GM18508 (cell line): Measurements from ENCODE around the gene TRIP6.
"Not testable (repeated sequence)": the region's sequence is repeated elsewhere in the genome, so short reads cannot be mapped to it uniquely, and the experiment has no call there.

ENCODE experiments used
- ATAC-seq: cut with Tn5 transposase; IDR thresholded peaks from one replicate; pipeline ENCODE4 v1.9.1; 2021; ENCODE audit warnings: moderate number of reproducible peaks; ENCODE audit not compliant: insufficient read depth, unreplicated experiment

Gene TRIP6

DNA sequence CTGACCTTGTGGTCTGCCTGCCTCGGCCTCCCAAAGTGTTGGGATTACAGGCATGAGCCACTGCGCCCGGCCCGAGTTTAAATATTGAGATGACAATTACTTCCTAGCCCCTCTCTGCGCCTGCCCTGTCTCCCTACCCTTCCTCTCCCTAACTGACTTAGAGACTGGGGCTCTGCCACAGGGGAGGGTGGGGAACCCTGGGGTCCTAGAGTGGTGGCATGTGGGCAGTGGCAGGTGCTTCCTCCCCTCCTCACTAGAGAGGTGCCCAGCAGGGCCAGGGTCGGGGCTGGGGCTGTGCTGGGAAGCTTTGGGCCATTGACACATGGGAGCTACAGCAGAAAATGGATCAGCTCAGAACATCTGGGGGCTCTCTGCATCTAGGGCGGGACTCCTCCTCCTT, 35.5 kb downstream of the TRIP6 start:
- ATAC-seq, result no peak

DNA sequence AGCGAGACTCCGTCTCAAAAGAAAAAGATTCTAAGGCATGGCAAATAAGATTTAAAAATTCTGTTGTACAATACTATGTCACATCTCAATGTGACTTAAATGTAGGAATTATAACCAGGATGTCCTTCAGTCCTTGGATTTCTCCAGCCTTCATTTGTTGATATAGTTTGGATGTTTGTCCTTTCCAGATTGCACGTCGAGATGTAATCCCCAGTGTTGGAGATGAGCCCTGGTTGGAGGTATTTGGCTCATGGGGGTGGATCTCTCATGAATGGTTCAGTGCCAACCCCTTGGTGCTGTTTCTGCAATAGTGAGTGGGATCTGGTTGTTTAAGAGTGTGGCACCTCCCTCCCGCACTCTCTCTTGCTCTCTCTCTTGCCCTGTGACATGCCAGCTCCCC, 41.3 kb downstream of the TRIP6 start:
- no peak for ATAC-seq

DNA sequence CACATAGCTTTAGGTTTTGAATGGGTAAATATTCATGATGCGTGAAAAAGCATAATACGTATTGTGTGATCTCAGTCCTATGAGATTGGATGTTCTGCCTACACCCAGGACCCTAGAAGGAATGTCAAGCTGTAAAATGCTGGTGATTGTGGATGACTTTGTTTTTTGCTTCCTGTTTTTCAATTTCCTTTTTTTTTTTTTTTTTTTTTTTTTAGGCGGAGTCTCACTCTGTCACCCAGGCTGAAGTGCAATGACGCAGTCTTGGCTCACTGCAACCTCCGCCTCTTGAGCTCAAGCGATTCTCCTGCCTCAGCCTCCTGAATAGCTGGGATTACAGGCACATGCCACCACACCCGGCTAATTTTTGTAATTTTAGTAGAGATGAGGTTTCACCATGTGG, 43.3 kb downstream of the TRIP6 start:
- ATAC-seq, result not testable (repeated sequence)

DNA sequence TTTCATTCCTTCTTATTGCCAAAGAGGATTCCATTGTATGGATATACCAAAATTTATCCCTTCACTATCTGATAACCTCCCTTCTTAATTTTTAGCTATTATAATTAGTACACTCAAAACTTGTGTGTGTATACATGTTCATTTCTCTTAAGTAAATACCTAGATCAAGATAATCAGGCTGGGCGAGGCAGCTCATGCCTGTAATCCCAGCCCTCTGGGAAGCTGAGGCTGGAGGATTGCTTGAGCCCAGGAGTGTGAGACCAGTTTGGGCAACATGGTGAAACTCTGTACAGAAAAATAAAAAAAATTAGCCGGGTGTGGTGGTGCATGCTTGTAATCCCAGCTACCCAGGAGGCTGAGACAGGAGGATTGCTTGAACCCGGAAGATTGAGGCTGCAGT, 44.3 kb downstream of the TRIP6 start:
- ATAC-seq, result no peak

DNA sequence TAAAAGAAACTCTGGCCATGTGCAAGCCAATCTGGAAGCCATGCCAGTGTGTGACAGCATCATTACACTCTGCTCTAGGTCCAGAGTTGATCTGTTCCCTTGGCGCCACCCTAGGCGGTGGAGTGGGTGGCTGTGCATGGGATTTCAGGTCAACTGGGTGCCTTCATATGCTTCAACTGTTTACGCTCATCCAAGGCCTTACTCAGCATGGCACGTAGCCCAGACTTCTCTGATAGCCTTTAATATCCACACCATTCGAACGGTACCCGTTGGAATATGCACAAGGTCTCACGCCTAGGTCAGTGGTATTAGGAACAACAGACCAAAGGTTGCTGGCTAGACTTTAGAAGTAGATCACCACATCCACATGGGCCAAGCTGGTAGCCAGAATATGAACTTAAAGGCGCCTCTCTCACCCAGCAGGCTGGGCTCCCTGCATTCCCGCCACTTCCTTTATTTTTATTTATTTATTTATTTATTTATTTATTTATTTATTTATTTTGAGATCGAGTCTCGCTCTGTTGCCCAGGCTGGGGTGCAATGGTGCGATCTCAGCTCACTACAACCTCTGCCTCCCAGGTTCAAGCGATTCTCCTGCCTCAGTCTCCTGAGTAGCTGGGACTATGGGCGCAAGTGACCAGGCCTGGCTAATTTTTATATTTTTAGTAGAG, 47.2 kb downstream of the TRIP6 start:
- ATAC-seq, result no peak

DNA sequence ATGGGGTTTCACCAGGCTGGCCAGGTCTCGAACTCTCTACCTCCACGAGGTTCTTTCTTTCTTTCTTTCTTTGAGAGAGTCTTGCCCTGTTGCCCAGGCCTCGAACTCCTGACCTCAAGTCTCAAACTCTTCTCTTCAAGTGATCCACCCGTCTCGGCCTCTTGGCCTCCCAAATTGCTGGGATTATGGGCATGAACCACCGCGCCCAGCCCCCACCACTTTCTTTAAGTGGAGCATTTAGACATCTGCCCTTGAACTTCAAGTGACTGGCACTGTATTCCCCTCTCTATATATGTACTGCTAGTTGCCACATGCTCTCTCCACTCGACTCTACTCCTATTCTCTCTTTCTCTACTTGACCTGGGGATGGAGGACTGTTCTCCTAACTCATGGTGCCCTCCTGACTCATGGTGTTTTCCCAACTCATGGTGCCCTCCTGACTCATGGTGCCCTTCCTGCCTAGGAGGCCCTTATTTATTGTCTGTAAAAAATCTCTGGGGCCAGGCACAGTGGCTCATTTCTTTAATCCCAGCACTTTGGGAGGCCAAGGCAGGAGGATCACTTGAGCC, 47.8 kb downstream of the TRIP6 start:
- no peak for ATAC-seq

DNA sequence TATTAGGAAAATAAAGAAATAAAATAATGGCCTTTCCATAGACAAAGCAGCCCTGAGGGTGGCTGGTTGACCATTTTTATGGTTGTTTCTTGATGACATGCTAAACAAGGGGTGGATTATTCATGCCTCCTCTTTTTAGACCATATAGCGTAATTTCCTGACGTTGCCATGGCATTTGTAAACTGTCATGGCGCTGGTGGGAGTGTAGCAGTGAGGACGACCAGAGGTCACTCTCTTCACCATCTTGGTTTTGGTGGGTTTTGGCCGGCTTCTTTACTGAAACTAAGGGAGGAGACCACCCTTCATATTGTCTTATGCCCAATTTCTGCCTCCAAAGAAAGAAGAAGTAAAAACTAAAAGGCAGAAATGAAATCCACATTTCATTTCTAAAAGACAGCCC, 52.1 kb downstream of the TRIP6 start:
- ATAC-seq, result not testable (repeated sequence)

DNA sequence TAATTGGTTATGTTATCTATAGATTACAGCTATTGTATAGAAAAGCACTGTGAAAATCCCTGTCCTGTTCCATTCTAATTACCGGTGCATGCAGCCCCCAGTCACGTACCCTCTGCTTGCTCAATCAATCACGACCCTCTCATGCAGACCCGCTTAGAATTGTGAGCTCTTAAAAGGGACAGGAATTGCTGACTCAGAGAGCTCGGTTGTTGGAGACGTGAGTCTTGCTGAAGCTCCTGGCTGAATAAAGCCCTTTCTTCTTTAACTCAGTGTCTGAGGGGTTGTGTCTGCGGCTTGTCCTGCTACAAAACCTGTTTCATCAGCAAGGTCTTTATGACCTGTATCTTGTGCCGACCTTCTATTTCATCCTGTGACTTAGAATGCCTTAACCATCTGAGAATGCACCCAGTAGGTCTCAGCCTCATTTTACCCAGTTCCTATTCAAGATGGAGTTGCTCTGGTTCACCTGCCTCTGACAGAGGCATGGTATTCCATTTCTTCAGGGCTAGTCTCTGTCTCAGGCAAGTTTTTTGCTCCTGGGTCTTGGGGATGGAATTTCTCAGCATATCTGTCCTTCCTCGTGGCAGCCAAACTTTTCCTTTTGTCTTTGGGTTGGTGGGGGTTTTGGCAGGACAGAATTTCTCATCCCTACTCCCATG, 52.7 kb downstream of the TRIP6 start:
- ATAC-seq, result not testable (repeated sequence)

DNA sequence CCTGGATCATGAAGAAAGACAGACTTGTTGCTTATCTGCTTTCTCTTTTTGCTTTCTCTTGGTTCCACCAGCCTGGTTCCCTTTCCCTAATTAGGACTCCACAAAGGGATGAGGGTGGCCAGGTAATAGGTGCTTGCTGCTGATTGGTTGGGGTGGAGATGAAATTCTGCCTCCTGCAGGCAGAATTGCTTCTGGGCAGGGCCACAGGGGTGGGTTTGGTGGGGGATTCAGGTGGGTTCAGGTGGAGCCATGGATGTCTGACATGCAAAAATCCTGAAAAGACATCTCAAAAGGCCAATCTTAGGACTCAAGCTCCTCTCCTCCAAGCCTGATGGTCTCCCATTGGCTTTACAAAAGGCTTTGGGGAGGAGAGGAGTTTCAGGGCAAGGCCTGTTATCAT, 53.9 kb downstream of the TRIP6 start:
- ATAC-seq, result no peak
